Activated CD4-positive, alpha-beta memory T cell treated with anti-CD3 and anti-CD28 coated beads for 36 hours (primary cell): ENCODE results near the gene WDR76. TPM values are rescaled to one million over a fixed set of nuclear protein-coding genes. Genes with fewer than 3 reads are reported as not detected.
A peak's percentile ranks its signal among the peaks of the same experiment; 100 is the strongest.

Experiments
- CTCF ChIA-PET: fragments of 350-600 bp; sonication (Branson Sonifier 250); formaldehyde crosslinking; loops from one replicate; lab custom pipeline; 2021; ENCODE audit warnings: antibody characterized with exemption, inconsistent platforms; lab: Charles Lee
- POLR2A ChIA-PET: fragments of 350-600 bp; sonication (Branson Sonifier 250); formaldehyde crosslinking; loops from one replicate; lab custom pipeline; 2021; ENCODE audit warnings: antibody characterized with exemption; lab: Charles Lee
- DNase-seq: peaks from one replicate; pipeline ENCODE4 v3.0.0-alpha.2; 2020
- H3K27ac Mint-ChIP-seq: one replicate; pipeline ENCODE4 v1.8.0; 2021; ENCODE audit warnings: mixed read lengths
- H3K27me3 Mint-ChIP-seq: one replicate; pipeline ENCODE4 v1.8.0; 2021; ENCODE audit warnings: mixed read lengths
- H3K36me3 Mint-ChIP-seq: one replicate; pipeline ENCODE4 v1.8.0; 2021; ENCODE audit warnings: mixed read lengths
- H3K4me1 Mint-ChIP-seq: one replicate; pipeline ENCODE4 v1.8.0; 2021; ENCODE audit warnings: low read depth, mixed read lengths
- H3K4me3 Mint-ChIP-seq: one replicate; pipeline ENCODE4 v1.8.0; 2021; ENCODE audit warnings: mild to moderate bottlenecking, mixed read lengths
- H3K9me3 Mint-ChIP-seq: one replicate; pipeline ENCODE4 v1.8.0; 2021; ENCODE audit warnings: mixed read lengths
- intact Hi-C: fragments of 100-400 bp; cut with micrococcal nuclease; formaldehyde crosslinking; loops from one replicate; pipeline ENCODE4 v1.15.1; 2023
- total RNA-seq, 2 experiments: library from RNA; stranded (reverse); gene quantifications; one replicate each; pipeline ENCODE4 v1.2.3, GENCODE V29; 2021

The WDR76 gene
- total RNA-seq, 2 experiments from 2014 or later, result 89.9 to 93.2 TPM

GRCh38 chr15:43879386-43880355 is 52.9 kb downstream of the WDR76 start:
- H3K4me3 Mint-ChIP-seq, result no peak overlapping the region
- POLR2A ChIA-PET, result interaction anchor here (0.6 kb wide), 1 partner anchor 649 kb away, joined by 3 read pairs; no protein-coding TSS in a partner anchor
- no peak overlapping the region for H3K27ac Mint-ChIP-seq
- peaks cover 42% of the 10 kb centered on the region for H3K36me3 Mint-ChIP-seq
- DNase-seq, result no peak
- no peaks in the 10 kb centered on the region for H3K4me1 Mint-ChIP-seq
- no peaks in the 10 kb centered on the region for H3K9me3 Mint-ChIP-seq
- intact Hi-C loops, result no loop called here
- CTCF ChIA-PET, result no interaction called here
- no peaks in the 10 kb centered on the region for H3K27me3 Mint-ChIP-seq

GRCh38 chr15:43880406-43881194 is 53.8 kb downstream of the WDR76 start:
- CTCF ChIA-PET, result no interaction called here
- no peak for DNase-seq
- Mint-ChIP-seq H3K27me3 (no peaks in the 10 kb centered on the region), H3K4me3 (no peak overlapping the region), H3K4me1 (no peaks in the 10 kb centered on the region), H3K9me3 (no peaks in the 10 kb centered on the region), H3K27ac (no peak overlapping the region), H3K36me3 (peaks cover 42% of the 10 kb centered on the region)
- intact Hi-C loops, result no loop called here
- POLR2A ChIA-PET, result interaction anchor here (1.1 kb wide), 1 partner anchor 35 kb away, joined by 7 read pairs; no protein-coding TSS in a partner anchor

- H3K4me1 Mint-ChIP-seq, result no peaks in the 10 kb centered on the region
- POLR2A ChIA-PET, result interaction anchor here (1.1 kb wide), 1 partner anchor 35 kb away, joined by 7 read pairs; no protein-coding TSS in a partner anchor
- no peak overlapping the region for H3K4me3 Mint-ChIP-seq
- CTCF ChIA-PET, result interaction anchor here (1.4 kb wide), 1 partner anchor 185 kb away, joined by 4 read pairs; no protein-coding TSS in a partner anchor
- H3K27me3 Mint-ChIP-seq, result no peaks in the 10 kb centered on the region
- no peak for DNase-seq
- no peaks in the 10 kb centered on the region for H3K9me3 Mint-ChIP-seq
- H3K36me3 Mint-ChIP-seq, result peaks cover 37% of the 10 kb centered on the region
- intact Hi-C loops, result no loop called here
- no peak overlapping the region for H3K27ac Mint-ChIP-seq
These were observed 54.4 kb downstream of the WDR76 start for GRCh38 chr15:43881245-43881644.

- no peaks in the 10 kb centered on the region for H3K9me3 Mint-ChIP-seq
- ChIA-PET CTCF (interaction anchor here (0.7 to 1.4 kb wide), 2 partner anchors 144 to 184 kb away, joined by 4 to 5 read pairs; no protein-coding TSS in a partner anchor), POLR2A (no interaction called here)
- intact Hi-C loops, result no loop called here
- peaks cover 39% of the 10 kb centered on the region for H3K36me3 Mint-ChIP-seq
- no peaks in the 10 kb centered on the region for H3K4me1 Mint-ChIP-seq
- H3K4me3 Mint-ChIP-seq, result no peak overlapping the region
- H3K27me3 Mint-ChIP-seq, result no peaks in the 10 kb centered on the region
- H3K27ac Mint-ChIP-seq, result no peak overlapping the region
- no peak for DNase-seq
These were observed 55.1 kb downstream of the WDR76 start for GRCh38 chr15:43881944-43882343.

- intact Hi-C loops, result no loop called here
- no peak overlapping the region for H3K27ac Mint-ChIP-seq
These were observed 56.8 kb downstream of the WDR76 start for GRCh38 chr15:43883571-43883970.

GRCh38 chr15:43886558-43886957 is 59.8 kb downstream of the WDR76 start:
- Mint-ChIP-seq H3K9me3 (no peaks in the 10 kb centered on the region), H3K4me3 (no peak overlapping the region), H3K27me3 (no peaks in the 10 kb centered on the region), H3K4me1 (no peaks in the 10 kb centered on the region), H3K27ac (peak overlapping the region; percentile 11), H3K36me3 (peaks cover 35% of the 10 kb centered on the region)
- intact Hi-C loops, result no loop called here
- no peak for DNase-seq
- POLR2A ChIA-PET, result no interaction called here
- CTCF ChIA-PET, result interaction anchor here (0.8 to 1.1 kb wide), 2 partner anchors 18 to 179 kb away, joined by 3 to 4 read pairs; no protein-coding TSS in a partner anchor

More at GRCh38 chr15:43883571-43883970, 56.8 kb downstream of the WDR76 start:
- POLR2A ChIA-PET, result no interaction called here
- no peaks in the 10 kb centered on the region for H3K9me3 Mint-ChIP-seq
- H3K27me3 Mint-ChIP-seq, result no peaks in the 10 kb centered on the region
- H3K4me3 Mint-ChIP-seq, result no peak overlapping the region
- no peak for DNase-seq
- H3K4me1 Mint-ChIP-seq, result no peaks in the 10 kb centered on the region
- CTCF ChIA-PET, result no interaction called here
- peaks cover 39% of the 10 kb centered on the region for H3K36me3 Mint-ChIP-seq

- Mint-ChIP-seq H3K4me1 (no peaks in the 10 kb centered on the region), H3K27me3 (no peaks in the 10 kb centered on the region), H3K9me3 (no peaks in the 10 kb centered on the region), H3K4me3 (no peak overlapping the region), H3K27ac (no peak overlapping the region), H3K36me3 (peaks cover 31% of the 10 kb centered on the region)
- ChIA-PET CTCF (no interaction called here), POLR2A (no interaction called here)
- DNase-seq, result no peak
- intact Hi-C loops, result no loop called here
These were observed 61.1 kb downstream of the WDR76 start for GRCh38 chr15:43887901-43888300.

GRCh38 chr15:43889042-43889441 is 62.2 kb downstream of the WDR76 start:
- CTCF ChIA-PET, result no interaction called here

GRCh38 chr15:43893956-43894355 is 67.2 kb downstream of the WDR76 start:
- ChIA-PET CTCF (no interaction called here), POLR2A (no interaction called here)
- no peaks in the 10 kb centered on the region for H3K4me1 Mint-ChIP-seq
- H3K36me3 Mint-ChIP-seq, result peaks cover 8% of the 10 kb centered on the region
- no peak overlapping the region for H3K27ac Mint-ChIP-seq
- no peaks in the 10 kb centered on the region for H3K27me3 Mint-ChIP-seq
- no peak for DNase-seq
- intact Hi-C loops, result no loop called here
- H3K9me3 Mint-ChIP-seq, result no peaks in the 10 kb centered on the region
- H3K4me3 Mint-ChIP-seq, result no peak overlapping the region

More at GRCh38 chr15:43889042-43889441, 62.2 kb downstream of the WDR76 start:
- Mint-ChIP-seq H3K27me3 (no peaks in the 10 kb centered on the region), H3K9me3 (no peaks in the 10 kb centered on the region), H3K4me3 (no peak overlapping the region), H3K4me1 (no peaks in the 10 kb centered on the region), H3K27ac (no peak overlapping the region), H3K36me3 (peaks cover 24% of the 10 kb centered on the region)
- DNase-seq, result no peak
- intact Hi-C loops, result no loop called here
- POLR2A ChIA-PET, result no interaction called here

GRCh38 chr15:43895586-43895985 is 68.8 kb downstream of the WDR76 start:
- no peak overlapping the region for H3K27ac Mint-ChIP-seq
- no peak for DNase-seq
- H3K27me3 Mint-ChIP-seq, result no peaks in the 10 kb centered on the region
- ChIA-PET CTCF (no interaction called here), POLR2A (no interaction called here)
- no peaks in the 10 kb centered on the region for H3K9me3 Mint-ChIP-seq
- no peak overlapping the region for H3K4me3 Mint-ChIP-seq
- intact Hi-C loops, result no loop called here
- no peaks in the 10 kb centered on the region for H3K4me1 Mint-ChIP-seq
- peaks cover 6% of the 10 kb centered on the region for H3K36me3 Mint-ChIP-seq

GRCh38 chr15:43896543-43896942 is 69.7 kb downstream of the WDR76 start:
- Mint-ChIP-seq H3K4me1 (no peaks in the 10 kb centered on the region), H3K27ac (no peak overlapping the region), H3K36me3 (peaks cover 4% of the 10 kb centered on the region), H3K9me3 (no peaks in the 10 kb centered on the region), H3K4me3 (no peak overlapping the region), H3K27me3 (no peaks in the 10 kb centered on the region)
- POLR2A ChIA-PET, result no interaction called here
- intact Hi-C loops, result no loop called here
- CTCF ChIA-PET, result no interaction called here
- DNase-seq, result no peak

- H3K27ac Mint-ChIP-seq, result no peak overlapping the region
- intact Hi-C loops, result no loop called here
These were observed 72.1 kb downstream of the WDR76 start for GRCh38 chr15:43898891-43899290.

More at GRCh38 chr15:43898891-43899290, 72.1 kb downstream of the WDR76 start:
- ChIA-PET POLR2A (no interaction called here), CTCF (interaction anchor here (0.6 to 0.8 kb wide), 2 partner anchors 41 to 167 kb away, joined by 3 read pairs; no protein-coding TSS in a partner anchor)
- Mint-ChIP-seq H3K4me3 (no peak overlapping the region), H3K27me3 (no peaks in the 10 kb centered on the region), H3K9me3 (no peaks in the 10 kb centered on the region), H3K4me1 (peaks cover 1% of the 10 kb centered on the region), H3K36me3 (no peaks in the 10 kb centered on the region)
- no peak for DNase-seq
